ENCODE data around the gene UBD.

Gene UBD

DNA sequence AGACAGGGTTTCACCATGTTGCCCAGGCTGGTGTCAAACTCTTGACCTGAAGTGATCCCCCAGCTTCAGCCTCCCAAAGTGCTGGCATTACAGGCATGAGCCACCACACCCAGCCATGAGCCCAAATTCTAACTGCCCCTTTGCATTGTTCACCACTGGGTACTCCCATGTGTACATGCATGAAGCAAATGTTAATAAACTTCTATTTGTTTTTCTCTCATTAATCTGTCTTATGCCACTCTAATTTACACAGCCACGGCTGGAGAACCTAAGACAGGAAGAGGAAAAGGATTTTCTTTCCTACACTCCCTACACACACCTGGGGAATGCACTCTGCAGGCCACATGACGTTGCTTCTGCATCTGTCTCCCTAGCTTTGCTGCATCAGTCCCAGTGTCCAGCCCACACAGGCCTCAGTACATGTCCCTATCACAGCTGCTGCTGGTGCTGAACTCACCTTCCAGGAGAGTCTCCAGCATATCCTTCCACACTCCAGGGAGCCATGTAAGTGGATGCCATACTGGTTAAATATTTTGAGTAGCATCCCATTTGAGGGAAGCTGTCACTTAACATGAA is 38.7 kb upstream of the UBD start:
- H3K27ac ChIP-seq, result no peak overlapping the region

DNA sequence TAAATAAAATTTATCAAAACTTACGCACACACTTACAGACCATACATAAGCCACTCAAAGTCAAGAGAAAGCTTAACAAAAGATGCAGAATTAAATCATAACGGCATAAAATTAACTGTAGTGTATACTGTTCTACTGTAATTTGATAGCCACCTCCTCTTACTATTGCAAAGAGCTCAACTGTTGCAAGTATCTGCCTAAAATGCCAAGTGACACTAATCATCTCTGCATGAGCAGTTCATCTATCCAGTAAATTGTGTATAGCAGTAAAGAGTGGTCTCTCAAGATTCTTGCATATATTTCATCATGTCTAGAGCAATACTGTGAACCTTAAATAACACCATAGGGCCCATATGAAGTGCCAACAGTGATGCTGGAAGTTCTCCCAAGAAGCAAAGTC is 37.7 kb upstream of the UBD start:
- Histone ChIP-seq H3K4me3 (ENCODE audit: low read depth, low read length) (no peak overlapping the region), H3K9me3 (ENCODE audit: severe bottlenecking) (no peaks in the 10 kb centered on the region), H3K27me3 (ENCODE audit: insufficient read depth, low read depth, severe bottlenecking) (no peaks in the 10 kb centered on the region), H3K36me3 (peaks cover 7% of the 10 kb centered on the region), H3K27ac (no peak overlapping the region)
- no peak for DNase-seq
- TF ChIP-seq, protein P1, sequence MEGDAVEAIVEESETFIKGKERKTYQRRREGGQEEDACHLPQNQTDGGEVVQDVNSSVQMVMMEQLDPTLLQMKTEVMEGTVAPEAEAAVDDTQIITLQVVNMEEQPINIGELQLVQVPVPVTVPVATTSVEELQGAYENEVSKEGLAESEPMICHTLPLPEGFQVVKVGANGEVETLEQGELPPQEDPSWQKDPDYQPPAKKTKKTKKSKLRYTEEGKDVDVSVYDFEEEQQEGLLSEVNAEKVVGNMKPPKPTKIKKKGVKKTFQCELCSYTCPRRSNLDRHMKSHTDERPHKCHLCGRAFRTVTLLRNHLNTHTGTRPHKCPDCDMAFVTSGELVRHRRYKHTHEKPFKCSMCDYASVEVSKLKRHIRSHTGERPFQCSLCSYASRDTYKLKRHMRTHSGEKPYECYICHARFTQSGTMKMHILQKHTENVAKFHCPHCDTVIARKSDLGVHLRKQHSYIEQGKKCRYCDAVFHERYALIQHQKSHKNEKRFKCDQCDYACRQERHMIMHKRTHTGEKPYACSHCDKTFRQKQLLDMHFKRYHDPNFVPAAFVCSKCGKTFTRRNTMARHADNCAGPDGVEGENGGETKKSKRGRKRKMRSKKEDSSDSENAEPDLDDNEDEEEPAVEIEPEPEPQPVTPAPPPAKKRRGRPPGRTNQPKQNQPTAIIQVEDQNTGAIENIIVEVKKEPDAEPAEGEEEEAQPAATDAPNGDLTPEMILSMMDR (IDR thresholded peaks at IDR 0.05; ENCODE audit: low read depth, low read length), result no peak

More for the DNA sequence above, 38.7 kb upstream of the UBD start:
- no peaks in the 10 kb centered on the region for H3K9me3 ChIP-seq (ENCODE audit: severe bottlenecking)
- TF ChIP-seq, protein P1 (IDR thresholded peaks at IDR 0.05; ENCODE audit: low read depth, low read length), result no peak
- no peaks in the 10 kb centered on the region for H3K27me3 ChIP-seq (ENCODE audit: insufficient read depth, low read depth, severe bottlenecking)
- no peak for DNase-seq
- no peak overlapping the region for H3K4me3 ChIP-seq (ENCODE audit: low read depth, low read length)
- peaks cover 17% of the 10 kb centered on the region for H3K36me3 ChIP-seq

DNA sequence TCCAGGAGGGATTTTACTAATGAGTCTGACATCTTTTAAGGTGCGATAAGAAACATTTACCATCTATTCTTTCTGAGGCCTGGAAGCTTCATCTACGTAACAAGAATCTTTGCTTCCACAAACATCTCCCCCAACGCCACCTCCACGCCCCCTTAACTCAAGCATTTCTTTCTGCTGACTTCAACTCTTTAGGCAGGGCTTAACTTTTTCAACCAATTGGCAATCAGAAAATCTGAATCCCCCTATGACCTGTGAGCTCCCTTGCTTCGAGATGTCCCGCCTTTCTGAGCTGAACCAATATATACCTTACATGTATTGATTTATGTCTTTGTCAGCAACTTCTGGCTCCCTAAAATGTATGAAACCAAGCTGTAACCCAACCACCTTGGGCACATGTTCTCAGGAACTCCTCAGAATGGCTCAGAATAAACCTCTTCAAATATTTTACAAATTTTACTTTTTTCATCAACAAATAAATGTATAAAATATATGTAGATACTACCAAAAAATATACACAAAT is 36.9 kb upstream of the UBD start:
- TF ChIP-seq, protein P1 (IDR thresholded peaks at IDR 0.05; ENCODE audit: low read depth, low read length), result no peak
- Histone ChIP-seq H3K9me3 (ENCODE audit: severe bottlenecking) (no peaks in the 10 kb centered on the region), H3K36me3 (peaks cover 6% of the 10 kb centered on the region), H3K27me3 (ENCODE audit: insufficient read depth, low read depth, severe bottlenecking) (no peaks in the 10 kb centered on the region), H3K27ac (no peak overlapping the region), H3K4me3 (ENCODE audit: low read depth, low read length) (no peak overlapping the region)
- DNase-seq, result no peak

DNA sequence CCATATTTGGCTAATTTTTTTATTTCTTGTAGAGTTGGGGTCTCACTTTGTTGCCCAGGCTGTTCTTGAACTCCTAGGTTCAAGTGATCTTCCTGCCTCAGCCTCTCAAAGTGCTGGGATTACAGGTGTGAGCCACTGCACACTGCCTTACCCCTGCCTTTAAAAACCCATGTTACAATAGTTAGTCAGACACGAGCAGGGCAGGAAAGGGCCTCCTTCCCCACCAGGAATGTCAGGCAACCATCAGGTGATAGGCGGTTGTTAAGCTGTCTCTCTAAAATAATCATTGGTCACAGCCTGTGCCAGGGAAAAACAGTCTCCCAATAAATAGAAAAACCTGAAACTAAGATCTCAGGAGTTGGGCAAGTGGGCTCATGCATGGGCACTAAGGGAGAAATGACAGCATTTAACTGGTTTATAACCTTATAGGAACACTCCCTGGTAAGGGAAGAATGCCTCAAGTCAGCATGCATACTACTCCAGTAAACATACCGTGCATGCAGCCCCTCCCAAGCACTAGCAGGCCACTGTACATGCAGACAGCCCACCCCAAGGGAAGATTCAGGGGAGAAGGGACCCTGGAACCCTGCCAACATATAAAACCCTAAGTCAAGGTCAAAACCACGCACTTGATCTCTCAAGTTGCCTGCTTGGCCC is 33.8 kb upstream of the UBD start:
- TF ChIP-seq, protein P1 (IDR thresholded peaks at IDR 0.05; ENCODE audit: low read depth, low read length), result no peak
- Histone ChIP-seq H3K36me3 (no peaks in the 10 kb centered on the region), H3K27me3 (ENCODE audit: insufficient read depth, low read depth, severe bottlenecking) (no peaks in the 10 kb centered on the region), H3K27ac (no peak overlapping the region), H3K4me3 (ENCODE audit: low read depth, low read length) (no peak overlapping the region), H3K9me3 (ENCODE audit: severe bottlenecking) (no peaks in the 10 kb centered on the region)
- no peak for DNase-seq

GRCh38 chr6:29591677-29592076 is 32.1 kb upstream of the UBD start:
- TF ChIP-seq, protein P1 (IDR thresholded peaks at IDR 0.05; ENCODE audit: low read depth, low read length), result no peak
- no peak for DNase-seq
- Histone ChIP-seq H3K27me3 (ENCODE audit: insufficient read depth, low read depth, severe bottlenecking) (no peaks in the 10 kb centered on the region), H3K36me3 (no peaks in the 10 kb centered on the region), H3K27ac (no peak overlapping the region), H3K9me3 (ENCODE audit: severe bottlenecking) (no peaks in the 10 kb centered on the region), H3K4me3 (ENCODE audit: low read depth, low read length) (no peak overlapping the region)

Data from WERI-Rb-1 (cell line).